ENCODE results near the gene UCK1.

The UCK1 gene

DNA sequence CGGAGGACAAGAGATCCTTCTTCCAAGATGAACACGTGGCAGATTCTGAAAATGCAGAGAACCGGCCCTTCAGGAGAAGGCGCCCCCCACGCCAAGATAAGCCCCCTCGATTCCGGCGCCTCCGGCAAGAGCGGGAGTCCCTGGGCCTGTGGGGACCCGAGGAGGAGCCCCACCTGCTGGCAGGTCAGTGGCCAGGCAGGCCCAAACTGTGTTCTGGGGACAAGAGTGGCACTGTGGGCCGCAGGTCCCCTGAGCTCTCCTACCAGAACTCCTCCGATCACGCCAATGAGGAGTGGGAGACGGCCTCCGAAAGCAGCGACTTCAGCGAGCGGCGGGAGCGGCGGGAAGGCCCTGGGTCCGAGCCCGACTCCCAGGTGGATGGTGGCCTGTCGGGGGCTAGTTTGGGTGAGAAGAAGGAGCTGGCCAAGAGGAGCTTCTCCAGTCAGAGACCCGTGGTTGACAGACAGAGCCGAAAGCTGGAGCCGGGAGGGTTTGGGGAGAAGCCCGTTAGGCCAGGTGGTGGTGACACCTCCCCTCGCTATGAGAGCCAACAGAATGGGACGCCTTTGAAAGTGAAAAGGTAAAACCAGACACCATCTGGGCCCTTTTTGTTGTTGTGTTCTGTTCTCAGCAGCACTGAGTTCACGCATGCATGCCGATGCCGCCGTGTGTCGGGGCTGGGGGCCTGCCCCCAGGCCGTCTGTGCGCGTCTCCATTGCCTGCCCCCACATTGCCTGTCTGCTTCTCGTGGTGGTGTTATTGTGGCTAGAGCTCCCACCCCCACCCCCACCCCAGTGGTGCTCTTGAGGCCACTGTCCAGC lies 54.9 kb downstream of the UCK1 start:
- DNase-seq: no peak

- DNase-seq: no peak
These were observed 55.7 kb downstream of the UCK1 start for GRCh38 chr9:131475111-131475955.

DNA sequence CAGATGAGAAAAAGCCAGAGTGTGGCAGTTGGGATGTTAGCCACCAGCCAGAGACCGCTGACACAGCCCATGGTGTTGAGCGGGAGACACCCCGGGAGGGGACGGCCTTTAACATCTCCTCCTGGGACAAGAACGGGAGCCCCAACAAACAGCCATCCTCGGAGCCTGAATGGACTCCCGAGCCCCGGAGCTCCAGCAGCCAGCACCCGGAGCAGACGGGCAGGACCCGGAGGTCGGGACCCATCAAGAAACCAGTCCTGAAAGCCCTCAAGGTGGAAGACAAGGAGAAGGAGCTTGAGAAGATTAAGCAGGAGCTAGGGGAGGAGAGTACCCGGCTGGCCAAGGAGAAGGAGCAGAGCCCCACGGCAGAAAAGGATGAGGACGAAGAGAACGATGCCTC lies 56.4 kb downstream of the UCK1 start:
- no peak for DNase-seq

DNA sequence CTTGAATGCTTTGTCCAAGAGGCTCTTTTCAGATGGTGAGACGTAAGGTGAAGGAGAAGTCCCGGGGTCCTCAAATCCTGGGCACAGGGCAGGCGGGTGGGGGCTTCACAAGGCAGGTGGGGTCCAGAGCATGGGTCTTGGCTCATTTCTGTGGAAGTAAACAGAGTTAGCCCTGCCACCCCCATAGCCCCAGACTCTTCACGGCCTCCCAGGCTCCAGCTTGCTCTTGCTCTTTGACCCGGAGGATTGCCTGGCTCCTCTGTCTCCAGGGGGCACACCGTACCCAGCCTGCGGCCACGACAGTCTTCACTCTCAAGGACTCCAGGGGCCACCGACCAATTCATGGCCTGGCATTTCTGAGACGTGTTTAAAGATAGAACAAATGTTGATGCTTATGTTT lies 57.2 kb downstream of the UCK1 start:
- DNase-seq: no peak
